HG03039 (cell line): ENCODE results near the gene SMS.
A peak's percentile ranks its signal among the peaks of the same experiment; 100 is the strongest.

Experiments
- ATAC-seq: cut with Tn5 transposase; IDR thresholded peaks from one replicate; pipeline ENCODE4 v1.9.1; 2021; ENCODE audit warnings: mild to moderate bottlenecking, moderate library complexity; ENCODE audit not compliant: unreplicated experiment

SMS gene

GRCh38 chrX:21975812-21976211, 35.3 kb downstream of the SMS start:
- no peak for ATAC-seq

GRCh38 chrX:21978346-21978745, 37.8 kb downstream of the SMS start:
- ATAC-seq, result no peak

GRCh38 chrX:21982311-21982710, 41.8 kb downstream of the SMS start:
- ATAC-seq, result no peak

- ATAC-seq, result peak; percentile 56
Observed at GRCh38 chrX:21985332-21985777, 44.8 kb downstream of the SMS start.

GRCh38 chrX:21986596-21986995, 46.1 kb downstream of the SMS start:
- ATAC-seq, result no peak

GRCh38 chrX:21989384-21989783, 48.9 kb downstream of the SMS start:
- ATAC-seq, result peak; percentile 43

- ATAC-seq, result no peak
Observed at GRCh38 chrX:21990832-21991231, 50.3 kb downstream of the SMS start.

GRCh38 chrX:21991504-21991903, 51.0 kb downstream of the SMS start:
- ATAC-seq, result no peak

- ATAC-seq, result peak; percentile 77
Observed at GRCh38 chrX:21993265-21993664, 52.8 kb downstream of the SMS start.

GRCh38 chrX:21996872-21997455, 56.5 kb downstream of the SMS start:
- ATAC-seq, result no peak

- ATAC-seq, result no peak
Observed at GRCh38 chrX:21998037-21998436, 57.5 kb downstream of the SMS start.

- ATAC-seq, result no peak
Observed at GRCh38 chrX:22004866-22005265, 64.4 kb downstream of the SMS start.

GRCh38 chrX:22012051-22012450, 71.5 kb downstream of the SMS start:
- ATAC-seq, result no peak

- no peak for ATAC-seq
Observed at GRCh38 chrX:22012931-22013330, 72.4 kb downstream of the SMS start.

- ATAC-seq, result no peak
Observed at GRCh38 chrX:22015139-22015750, 74.7 kb downstream of the SMS start.

- ATAC-seq, result no peak
Observed at GRCh38 chrX:22021751-22022324, 81.3 kb downstream of the SMS start.

GRCh38 chrX:22024577-22024976, 84.1 kb downstream of the SMS start:
- no peak for ATAC-seq

GRCh38 chrX:22025751-22026150, 85.2 kb downstream of the SMS start:
- no peak for ATAC-seq

- ATAC-seq, result no peak
Observed at GRCh38 chrX:22026731-22027130, 86.2 kb downstream of the SMS start.

GRCh38 chrX:22032084-22032483, 91.6 kb downstream of the SMS start, which contains the start of gene PHEX:
PHEX (plus strand) TSS chrX:22032325; CDS start chrX:22033006, 681 bp downstream.
- no peak for ATAC-seq

GRCh38 chrX:22032506-22032905, 92.0 kb downstream of the SMS start:
- ATAC-seq, result no peak

GRCh38 chrX:22033818-22034217, 93.3 kb downstream of the SMS start:
- no peak for ATAC-seq
